ENCODE results near the gene API5. TPM values are rescaled to one million over a fixed set of nuclear protein-coding genes. Genes with fewer than 3 reads are reported as not detected.

The API5 gene
- total RNA-seq, 2 experiments from 2014 or later = 67.8 to 70.3 TPM

DNA sequence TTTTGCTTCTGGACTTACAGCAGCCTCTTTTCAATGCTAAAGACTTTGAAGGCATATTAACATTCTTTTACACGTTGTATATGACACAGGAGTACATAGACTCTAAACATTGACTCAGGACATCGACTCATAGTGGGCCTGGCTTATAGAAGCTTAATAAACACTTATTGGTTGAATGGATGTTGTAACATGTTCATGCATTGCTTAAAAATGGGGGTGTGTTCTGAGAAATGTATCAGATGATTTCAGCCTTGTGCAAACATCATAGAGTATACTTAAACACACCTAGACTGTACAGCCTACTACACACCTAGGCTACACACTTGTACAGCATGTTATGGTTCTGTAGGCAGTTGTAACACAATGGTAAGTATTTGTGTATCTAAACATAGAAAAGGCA is 64.8 kb downstream of the API5 start:
- H3K4me1 Mint-ChIP-seq (ENCODE audit: low read depth) = peaks cover 28% of the 10 kb centered on the region
- H3K27me3 Mint-ChIP-seq = no peaks in the 10 kb centered on the region
- H3K27ac Mint-ChIP-seq = no peak overlapping the region
- no peaks in the 10 kb centered on the region for H3K9me3 ChIP-seq (ENCODE audit: control insufficient read depth in 1 of 2, insufficient read depth in 1 of 2, low read length in 2 of 2)
- ChIA-PET CTCF (no interaction called here), POLR2A (no interaction called here)
- no peaks in the 10 kb centered on the region for H3K9me3 Mint-ChIP-seq
- DNase-seq = no peak
- H3K36me3 Mint-ChIP-seq (ENCODE audit: low read depth) = peaks cover 51% of the 10 kb centered on the region
- TF ChIP-seq, protein P1, sequence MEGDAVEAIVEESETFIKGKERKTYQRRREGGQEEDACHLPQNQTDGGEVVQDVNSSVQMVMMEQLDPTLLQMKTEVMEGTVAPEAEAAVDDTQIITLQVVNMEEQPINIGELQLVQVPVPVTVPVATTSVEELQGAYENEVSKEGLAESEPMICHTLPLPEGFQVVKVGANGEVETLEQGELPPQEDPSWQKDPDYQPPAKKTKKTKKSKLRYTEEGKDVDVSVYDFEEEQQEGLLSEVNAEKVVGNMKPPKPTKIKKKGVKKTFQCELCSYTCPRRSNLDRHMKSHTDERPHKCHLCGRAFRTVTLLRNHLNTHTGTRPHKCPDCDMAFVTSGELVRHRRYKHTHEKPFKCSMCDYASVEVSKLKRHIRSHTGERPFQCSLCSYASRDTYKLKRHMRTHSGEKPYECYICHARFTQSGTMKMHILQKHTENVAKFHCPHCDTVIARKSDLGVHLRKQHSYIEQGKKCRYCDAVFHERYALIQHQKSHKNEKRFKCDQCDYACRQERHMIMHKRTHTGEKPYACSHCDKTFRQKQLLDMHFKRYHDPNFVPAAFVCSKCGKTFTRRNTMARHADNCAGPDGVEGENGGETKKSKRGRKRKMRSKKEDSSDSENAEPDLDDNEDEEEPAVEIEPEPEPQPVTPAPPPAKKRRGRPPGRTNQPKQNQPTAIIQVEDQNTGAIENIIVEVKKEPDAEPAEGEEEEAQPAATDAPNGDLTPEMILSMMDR (IDR thresholded peaks at IDR 0.05) = no peak
- intact Hi-C loops (cut with DNase I, micrococcal nuclease) = no loop called here
- H3K27me3 ChIP-seq (ENCODE audit: control insufficient read depth in 1 of 2, insufficient read depth in 2 of 2, low read length in 2 of 2) = no peaks in the 10 kb centered on the region
- ATAC-seq (ENCODE audit: poor library complexity) = no peak
- peaks cover 7% of the 10 kb centered on the region for H3K36me3 ChIP-seq (ENCODE audit: insufficient read depth, low read length)
- no peak overlapping the region for H3K4me3 ChIP-seq (ENCODE audit: low read length)
- H3K4me1 ChIP-seq (ENCODE audit: insufficient read depth, low read length) = no peaks in the 10 kb centered on the region
- no peak overlapping the region for H3K27ac ChIP-seq (ENCODE audit: low read depth in 1 of 2, low read length in 2 of 2)
- no peak overlapping the region for H3K4me3 Mint-ChIP-seq

DNA sequence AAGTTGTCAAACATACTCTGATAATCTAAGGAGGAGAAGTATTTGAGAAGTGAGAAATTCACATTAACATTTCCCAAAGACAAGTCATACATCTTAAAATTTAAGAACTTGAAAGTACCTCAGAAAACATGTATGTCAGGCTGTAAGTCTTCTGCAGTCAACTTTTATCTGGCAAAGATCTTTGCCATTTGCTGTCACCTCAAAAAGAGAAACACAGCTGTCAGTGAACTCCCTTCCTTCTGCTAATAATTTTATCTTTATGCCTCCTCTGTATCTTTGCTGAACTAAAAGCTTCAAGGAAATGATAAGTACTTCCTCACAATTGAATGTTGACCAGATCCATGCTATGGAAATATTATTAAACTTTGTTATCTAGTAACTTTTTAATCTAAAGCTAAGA is 65.6 kb downstream of the API5 start:
- ChIA-PET POLR2A (no interaction called here), CTCF (interaction anchor here (1.2 to 2.1 kb wide), 2 partner anchors 24 to 66 kb away, joined by 3 to 8 read pairs; partner anchors contain the start of gene API5)
- Histone ChIP-seq H3K27me3 (ENCODE audit: control insufficient read depth in 1 of 2, insufficient read depth in 2 of 2, low read length in 2 of 2) (no peaks in the 10 kb centered on the region), H3K27ac (ENCODE audit: low read depth in 1 of 2, low read length in 2 of 2) (no peak overlapping the region), H3K36me3 (ENCODE audit: insufficient read depth, low read length) (peaks cover 7% of the 10 kb centered on the region), H3K4me3 (ENCODE audit: low read length) (no peak overlapping the region), H3K9me3 (ENCODE audit: control insufficient read depth in 1 of 2, insufficient read depth in 1 of 2, low read length in 2 of 2) (no peaks in the 10 kb centered on the region), H3K4me1 (ENCODE audit: insufficient read depth, low read length) (no peaks in the 10 kb centered on the region)
- H3K9me3 Mint-ChIP-seq = no peaks in the 10 kb centered on the region
- TF ChIP-seq, protein P1 (IDR thresholded peaks at IDR 0.05) = no peak
- no peaks in the 10 kb centered on the region for H3K27me3 Mint-ChIP-seq
- peaks cover 28% of the 10 kb centered on the region for H3K4me1 Mint-ChIP-seq (ENCODE audit: low read depth)
- intact Hi-C loops (cut with DNase I, micrococcal nuclease) = no loop called here
- H3K36me3 Mint-ChIP-seq (ENCODE audit: low read depth) = peaks cover 52% of the 10 kb centered on the region
- no peak overlapping the region for H3K27ac Mint-ChIP-seq
- no peak for DNase-seq
- no peak for ATAC-seq (ENCODE audit: poor library complexity)
- no peak overlapping the region for H3K4me3 Mint-ChIP-seq

DNA sequence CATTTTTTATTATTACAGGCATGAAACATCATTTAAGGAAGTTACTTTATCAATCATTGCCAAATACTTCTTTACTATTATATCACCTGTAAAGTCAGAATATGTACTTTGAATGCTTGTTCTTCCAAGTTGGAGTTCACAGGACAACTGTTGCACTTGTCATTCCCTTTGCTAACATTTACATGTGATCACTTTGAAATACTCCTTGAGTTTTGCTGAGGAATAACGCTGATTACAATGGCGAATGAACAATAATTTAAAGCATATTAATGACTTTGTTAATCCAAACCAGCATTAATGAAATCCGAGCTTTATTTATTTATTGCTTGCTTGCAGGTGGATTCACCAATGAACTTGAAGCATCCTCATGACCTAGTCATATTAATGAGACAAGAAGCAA is 67.1 kb downstream of the API5 start:
- peaks cover 25% of the 10 kb centered on the region for H3K4me1 Mint-ChIP-seq (ENCODE audit: low read depth)
- no peak overlapping the region for H3K4me3 Mint-ChIP-seq
- no peak overlapping the region for H3K27ac ChIP-seq (ENCODE audit: low read depth in 1 of 2, low read length in 2 of 2)
- H3K27me3 ChIP-seq (ENCODE audit: control insufficient read depth in 1 of 2, insufficient read depth in 2 of 2, low read length in 2 of 2) = no peaks in the 10 kb centered on the region
- TF ChIP-seq, protein P1 (IDR thresholded peaks at IDR 0.05) = no peak
- H3K9me3 ChIP-seq (ENCODE audit: control insufficient read depth in 1 of 2, insufficient read depth in 1 of 2, low read length in 2 of 2) = no peaks in the 10 kb centered on the region
- no peak overlapping the region for H3K27ac Mint-ChIP-seq
- H3K4me1 ChIP-seq (ENCODE audit: insufficient read depth, low read length) = no peaks in the 10 kb centered on the region
- no peaks in the 10 kb centered on the region for H3K27me3 Mint-ChIP-seq
- H3K9me3 Mint-ChIP-seq = no peaks in the 10 kb centered on the region
- no peak for DNase-seq
- peaks cover 47% of the 10 kb centered on the region for H3K36me3 Mint-ChIP-seq (ENCODE audit: low read depth)
- ChIA-PET CTCF (interaction anchor here (2.1 kb wide), 1 partner anchor 67 kb away, joined by 8 read pairs; the partner anchor contains the start of gene API5), POLR2A (no interaction called here)
- intact Hi-C loops (cut with DNase I, micrococcal nuclease) = no loop called here
- ATAC-seq (ENCODE audit: poor library complexity) = no peak
- no peak overlapping the region for H3K4me3 ChIP-seq (ENCODE audit: low read length)
- H3K36me3 ChIP-seq (ENCODE audit: insufficient read depth, low read length) = peaks cover 15% of the 10 kb centered on the region
